Measurements from ENCODE around the gene CRHR2. TPM values are rescaled to one million over a fixed set of nuclear protein-coding genes. Genes with fewer than 3 reads are reported as not detected.

Gene CRHR2
- total RNA-seq, 6 experiments from 2014 or later = not detected

DNA sequence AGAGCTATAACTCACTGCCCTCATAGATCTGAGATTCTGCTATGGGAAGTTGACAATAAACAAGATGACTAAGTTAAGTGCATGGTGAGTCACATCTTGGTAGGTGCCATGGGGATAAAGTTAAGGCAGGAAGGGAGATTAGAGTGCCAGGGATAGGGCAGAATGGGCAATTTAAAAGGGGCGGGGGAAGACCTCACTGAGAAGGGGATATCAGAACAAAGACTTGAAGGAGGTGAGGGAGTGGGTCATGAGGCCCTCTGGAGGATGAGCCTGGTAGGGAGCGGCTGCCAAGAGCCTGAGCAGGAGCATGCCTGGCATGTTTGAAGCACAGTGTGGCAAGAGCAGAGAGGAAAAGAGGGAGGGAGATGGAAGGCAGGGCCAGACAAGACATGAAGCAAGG lies 34.9 kb upstream of the CRHR2 start:
- DNase-seq = no peak
- Histone ChIP-seq H3K4me1 (no peaks in the 10 kb centered on the region), H3K27ac (no peak overlapping the region), H3K27me3 (no peaks in the 10 kb centered on the region), H3K4me3 (no peak overlapping the region), H3K9me3 (no peaks in the 10 kb centered on the region), H3K36me3 (no peaks in the 10 kb centered on the region)
- WGBS (ENCODE audit: insufficient coverage, low coverage, low lambda C conversion rate, missing lambda C conversion rate) = 70% methylated on average over 2 of the region's 2 CpGs
- no peak for ATAC-seq
- TF ChIP-seq, protein P1, sequence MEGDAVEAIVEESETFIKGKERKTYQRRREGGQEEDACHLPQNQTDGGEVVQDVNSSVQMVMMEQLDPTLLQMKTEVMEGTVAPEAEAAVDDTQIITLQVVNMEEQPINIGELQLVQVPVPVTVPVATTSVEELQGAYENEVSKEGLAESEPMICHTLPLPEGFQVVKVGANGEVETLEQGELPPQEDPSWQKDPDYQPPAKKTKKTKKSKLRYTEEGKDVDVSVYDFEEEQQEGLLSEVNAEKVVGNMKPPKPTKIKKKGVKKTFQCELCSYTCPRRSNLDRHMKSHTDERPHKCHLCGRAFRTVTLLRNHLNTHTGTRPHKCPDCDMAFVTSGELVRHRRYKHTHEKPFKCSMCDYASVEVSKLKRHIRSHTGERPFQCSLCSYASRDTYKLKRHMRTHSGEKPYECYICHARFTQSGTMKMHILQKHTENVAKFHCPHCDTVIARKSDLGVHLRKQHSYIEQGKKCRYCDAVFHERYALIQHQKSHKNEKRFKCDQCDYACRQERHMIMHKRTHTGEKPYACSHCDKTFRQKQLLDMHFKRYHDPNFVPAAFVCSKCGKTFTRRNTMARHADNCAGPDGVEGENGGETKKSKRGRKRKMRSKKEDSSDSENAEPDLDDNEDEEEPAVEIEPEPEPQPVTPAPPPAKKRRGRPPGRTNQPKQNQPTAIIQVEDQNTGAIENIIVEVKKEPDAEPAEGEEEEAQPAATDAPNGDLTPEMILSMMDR (IDR thresholded peaks at IDR 0.05) = no peak
- TF ChIP-seq POLR2A (IDR thresholded peaks at IDR 0.05) = no peak
- intact Hi-C loops (cut with DNase I) = no loop called here

DNA sequence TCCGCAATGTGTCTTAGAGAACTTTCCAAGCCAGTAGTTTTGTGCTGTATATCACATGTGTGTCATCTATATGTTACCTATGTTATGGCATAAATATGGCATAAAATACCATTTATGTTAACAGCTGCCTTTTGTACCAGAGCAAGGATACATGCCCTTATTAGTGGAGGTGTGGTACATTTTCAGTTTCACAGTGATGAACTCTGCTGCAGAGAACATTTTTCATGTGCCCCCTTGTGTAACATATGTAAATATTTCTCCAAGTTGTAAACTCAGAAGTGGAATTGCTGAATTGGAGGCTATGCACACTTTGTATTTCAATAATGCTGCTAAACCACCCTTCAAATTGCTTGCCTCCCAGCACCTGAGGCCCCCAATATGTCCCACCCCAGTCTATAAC lies 31.9 kb upstream of the CRHR2 start:
- no peak for TF ChIP-seq POLR2A (IDR thresholded peaks at IDR 0.05)
- TF ChIP-seq, protein P1 (IDR thresholded peaks at IDR 0.05) = no peak
- H3K4me3 ChIP-seq = no peak overlapping the region
- intact Hi-C loops (cut with DNase I) = no loop called here
- H3K27ac ChIP-seq = no peak overlapping the region
- no peaks in the 10 kb centered on the region for H3K27me3 ChIP-seq
- DNase-seq (no peak), ATAC-seq (no peak)
- H3K36me3 ChIP-seq = no peaks in the 10 kb centered on the region
- whole genome bisulfite sequencing (ENCODE audit: insufficient coverage, low coverage, low lambda C conversion rate, missing lambda C conversion rate) = 90% methylated on average over 1 of the region's 1 CpG
- H3K9me3 ChIP-seq = no peaks in the 10 kb centered on the region
- no peaks in the 10 kb centered on the region for H3K4me1 ChIP-seq

DNA sequence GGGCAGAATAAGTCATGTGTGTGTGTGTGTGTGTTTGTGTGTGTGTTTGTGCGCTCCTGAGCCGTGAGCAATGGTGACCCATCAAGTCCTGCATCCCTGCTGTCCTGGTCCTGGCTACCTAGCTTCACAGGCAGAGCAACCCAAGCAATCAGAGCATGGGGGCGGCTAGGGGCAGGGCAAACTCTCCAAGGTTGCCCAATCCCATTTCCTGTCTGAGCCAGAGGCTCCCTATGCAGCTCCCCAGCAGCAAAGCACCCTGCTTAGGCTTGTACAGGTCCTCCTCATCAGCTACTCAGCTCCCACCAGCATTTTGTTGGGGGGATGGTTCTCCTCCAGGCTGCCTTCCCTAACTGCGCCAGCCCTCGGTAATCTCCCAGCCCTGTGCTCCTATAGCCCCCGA lies 31.1 kb upstream of the CRHR2 start:
- ATAC-seq (peak in 2 of 4 donors; percentile 14 to 17), DNase-seq (no peak)
- H3K4me3 ChIP-seq = no peak overlapping the region
- intact Hi-C loops (cut with DNase I) = no loop called here
- H3K36me3 ChIP-seq = no peaks in the 10 kb centered on the region
- H3K4me1 ChIP-seq = no peaks in the 10 kb centered on the region
- WGBS (ENCODE audit: insufficient coverage, low coverage, low lambda C conversion rate, missing lambda C conversion rate) = 59% methylated on average over 3 of the region's 6 CpGs
- no peaks in the 10 kb centered on the region for H3K9me3 ChIP-seq
- no peaks in the 10 kb centered on the region for H3K27me3 ChIP-seq
- TF ChIP-seq POLR2A (IDR thresholded peaks at IDR 0.05) = no peak
- TF ChIP-seq, protein P1 (IDR thresholded peaks at IDR 0.05) = no peak
- H3K27ac ChIP-seq = no peak overlapping the region

DNA sequence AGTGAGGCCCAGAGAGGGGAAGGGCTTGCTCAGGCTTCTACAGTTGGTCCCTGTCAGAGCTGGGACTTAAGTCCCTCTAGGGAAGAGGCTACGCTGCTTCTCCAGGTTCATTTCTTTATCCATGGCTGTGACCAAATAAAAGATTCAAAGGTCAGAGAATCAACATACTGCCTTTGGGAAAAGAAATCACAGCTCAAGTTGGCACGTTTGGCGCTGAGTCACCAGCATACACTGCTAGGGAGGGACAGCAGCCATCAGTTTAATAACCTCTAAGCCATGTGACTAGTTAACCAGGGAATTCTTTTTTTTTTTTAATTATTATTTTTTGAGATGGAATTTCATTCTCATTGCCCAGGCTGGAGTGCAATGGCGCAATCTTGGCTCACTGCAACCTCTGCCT lies 28.4 kb upstream of the CRHR2 start:
- Histone ChIP-seq H3K9me3 (no peaks in the 10 kb centered on the region), H3K4me1 (no peaks in the 10 kb centered on the region), H3K36me3 (no peaks in the 10 kb centered on the region), H3K4me3 (no peak overlapping the region), H3K27me3 (no peaks in the 10 kb centered on the region), H3K27ac (no peak overlapping the region)
- DNase-seq = no peak
- TF ChIP-seq, protein P1 (IDR thresholded peaks at IDR 0.05) = no peak
- TF ChIP-seq POLR2A (IDR thresholded peaks at IDR 0.05) = no peak
- WGBS (ENCODE audit: insufficient coverage, low coverage, low lambda C conversion rate, missing lambda C conversion rate) = 70% methylated on average over 4 of the region's 4 CpGs
- ATAC-seq = peak in 2 of 4 donors; percentile 26 to 34
- intact Hi-C loops (cut with DNase I) = no loop called here

DNA sequence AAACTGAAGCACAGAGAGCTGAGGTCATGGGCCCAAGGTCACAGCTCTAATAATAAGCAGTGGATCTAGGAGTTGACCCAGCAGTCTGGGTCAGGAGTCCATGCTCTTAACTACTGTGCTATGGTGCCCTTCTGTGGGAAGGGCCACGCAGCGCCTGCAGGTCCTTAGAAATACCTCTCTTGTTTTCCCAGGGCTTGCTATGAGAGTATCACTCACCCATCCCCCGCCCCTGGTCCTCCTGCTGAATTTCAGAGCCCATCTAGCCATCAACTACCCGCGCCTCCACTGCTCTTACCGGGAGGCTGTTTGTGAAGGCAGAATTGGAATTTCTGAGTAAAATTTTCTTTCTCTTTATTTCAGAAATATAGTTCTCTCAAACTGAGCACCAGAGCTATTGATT lies 27.3 kb upstream of the CRHR2 start:
- intact Hi-C loops (cut with DNase I) = no loop called here
- TF ChIP-seq, protein P1 (IDR thresholded peaks at IDR 0.05) = no peak
- no peak for TF ChIP-seq POLR2A (IDR thresholded peaks at IDR 0.05)
- no peaks in the 10 kb centered on the region for H3K4me1 ChIP-seq
- DNase-seq (no peak), ATAC-seq (no peak)
- H3K9me3 ChIP-seq = no peaks in the 10 kb centered on the region
- WGBS (ENCODE audit: insufficient coverage, low coverage, low lambda C conversion rate, missing lambda C conversion rate) = 42% methylated on average over 4 of the region's 6 CpGs
- no peak overlapping the region for H3K4me3 ChIP-seq
- H3K27me3 ChIP-seq = no peaks in the 10 kb centered on the region
- no peak overlapping the region for H3K27ac ChIP-seq
- no peaks in the 10 kb centered on the region for H3K36me3 ChIP-seq

Measured in right lobe of liver (tissue), 6 donors.